Loucy (cell line): ENCODE measurements around the gene TRMT5.

Source experiments
- EZH2phosphoT487 ChIP-seq: fragments of 200-600 bp; IDR thresholded peaks from 2 replicates; pipeline ENCODE4 v1.6.1; 2018; ENCODE audit warnings: antibody characterized with exemption, mild to moderate bottlenecking, moderate library complexity, borderline replicate concordance
- TF ChIP-seq, protein P1 (sequence below): fragments of 200-600 bp; sonication (generic); conservative IDR thresholded peaks from 2 replicates; pipeline ENCODE4 v1.5.1; 2014; ENCODE audit warnings: mild to moderate bottlenecking, antibody characterized with exemption, low read length

DNA sequence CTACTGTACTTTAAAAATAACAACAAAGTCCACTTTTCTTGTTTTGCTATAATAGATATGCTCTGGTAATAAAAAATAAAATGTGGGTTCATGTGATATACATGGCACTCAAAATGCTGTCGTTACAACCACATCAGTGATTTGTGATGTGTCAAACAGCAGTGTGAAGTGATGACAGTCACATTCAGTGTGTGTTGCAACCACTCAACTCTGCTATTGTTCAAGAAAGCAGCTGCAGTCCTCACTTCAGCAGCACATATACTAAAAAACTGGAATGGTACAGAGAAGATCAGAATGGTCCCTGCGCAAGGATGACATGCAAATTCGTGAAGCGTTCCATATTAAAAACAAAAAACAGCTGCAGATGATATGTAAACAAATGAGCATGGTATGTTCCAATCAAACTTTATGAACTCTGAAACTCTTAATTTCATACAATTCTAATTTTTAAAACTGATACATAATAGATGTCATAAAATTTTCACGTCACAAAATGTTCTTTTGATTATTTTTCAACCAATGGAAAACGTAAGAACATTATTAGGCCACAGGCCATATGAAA is 6.7 kb downstream of the TRMT5 start:
- TF ChIP-seq, protein P1, sequence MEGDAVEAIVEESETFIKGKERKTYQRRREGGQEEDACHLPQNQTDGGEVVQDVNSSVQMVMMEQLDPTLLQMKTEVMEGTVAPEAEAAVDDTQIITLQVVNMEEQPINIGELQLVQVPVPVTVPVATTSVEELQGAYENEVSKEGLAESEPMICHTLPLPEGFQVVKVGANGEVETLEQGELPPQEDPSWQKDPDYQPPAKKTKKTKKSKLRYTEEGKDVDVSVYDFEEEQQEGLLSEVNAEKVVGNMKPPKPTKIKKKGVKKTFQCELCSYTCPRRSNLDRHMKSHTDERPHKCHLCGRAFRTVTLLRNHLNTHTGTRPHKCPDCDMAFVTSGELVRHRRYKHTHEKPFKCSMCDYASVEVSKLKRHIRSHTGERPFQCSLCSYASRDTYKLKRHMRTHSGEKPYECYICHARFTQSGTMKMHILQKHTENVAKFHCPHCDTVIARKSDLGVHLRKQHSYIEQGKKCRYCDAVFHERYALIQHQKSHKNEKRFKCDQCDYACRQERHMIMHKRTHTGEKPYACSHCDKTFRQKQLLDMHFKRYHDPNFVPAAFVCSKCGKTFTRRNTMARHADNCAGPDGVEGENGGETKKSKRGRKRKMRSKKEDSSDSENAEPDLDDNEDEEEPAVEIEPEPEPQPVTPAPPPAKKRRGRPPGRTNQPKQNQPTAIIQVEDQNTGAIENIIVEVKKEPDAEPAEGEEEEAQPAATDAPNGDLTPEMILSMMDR, result no peak
- no peak for TF ChIP-seq EZH2phosphoT487
